Measurements from ENCODE around the gene CDH4.
"Not testable (repeated sequence)": the region's sequence is repeated elsewhere in the genome, so short reads cannot be mapped to it uniquely, and the experiment has no call there.

Gene CDH4

GRCh38 chr20:61840779-61841455, 588.9 kb downstream of the CDH4 start:
- no peak for DNase-seq

DNA sequence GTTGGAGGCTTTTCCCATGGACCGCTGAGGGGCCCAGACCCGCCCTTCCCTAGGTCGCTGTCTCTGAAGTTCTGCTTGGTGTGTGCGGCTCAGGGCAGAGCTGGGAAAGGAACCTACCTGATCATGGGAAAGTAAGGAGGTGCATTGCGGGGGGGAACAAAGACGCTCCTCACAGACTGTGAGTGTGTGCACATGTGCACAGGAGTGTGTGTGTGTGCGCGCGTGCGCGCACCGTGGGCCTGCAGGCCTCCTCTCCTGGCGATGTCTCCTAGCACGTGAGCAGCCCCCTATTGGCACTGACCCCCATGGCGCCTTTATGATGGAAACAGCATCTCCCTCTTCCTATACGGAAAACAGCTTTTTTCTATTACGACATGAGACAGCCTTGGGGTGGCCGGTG, 589.5 kb downstream of the CDH4 start:
- no peak for DNase-seq

- DNase-seq, result peak; percentile 15
These were observed 589.9 kb downstream of the CDH4 start for GRCh38 chr20:61841966-61842365.

DNA sequence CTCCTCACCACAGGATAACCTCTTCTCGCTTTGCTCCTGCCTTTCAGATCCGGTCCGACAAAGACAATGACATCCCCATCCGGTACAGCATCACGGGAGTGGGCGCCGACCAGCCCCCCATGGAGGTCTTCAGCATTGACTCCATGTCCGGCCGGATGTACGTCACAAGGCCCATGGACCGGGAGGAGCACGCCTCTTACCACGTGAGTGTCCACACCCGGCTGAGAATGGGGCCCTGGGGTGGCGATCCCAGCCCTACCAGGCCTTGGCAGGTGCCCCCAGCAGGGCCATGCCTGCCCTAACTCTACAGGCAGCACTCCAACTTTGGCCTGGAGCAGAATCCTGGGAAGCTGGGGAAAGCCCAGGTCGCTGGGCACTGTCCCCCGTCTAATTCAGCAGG, 592.6 kb downstream of the CDH4 start:
- no peak for DNase-seq

GRCh38 chr20:61845233-61845671, 593.2 kb downstream of the CDH4 start:
- DNase-seq, result no peak

GRCh38 chr20:61846074-61846473, 594.0 kb downstream of the CDH4 start:
- DNase-seq, result no peak

- no peak for DNase-seq
These were observed 594.8 kb downstream of the CDH4 start for GRCh38 chr20:61846741-61847419.

DNA sequence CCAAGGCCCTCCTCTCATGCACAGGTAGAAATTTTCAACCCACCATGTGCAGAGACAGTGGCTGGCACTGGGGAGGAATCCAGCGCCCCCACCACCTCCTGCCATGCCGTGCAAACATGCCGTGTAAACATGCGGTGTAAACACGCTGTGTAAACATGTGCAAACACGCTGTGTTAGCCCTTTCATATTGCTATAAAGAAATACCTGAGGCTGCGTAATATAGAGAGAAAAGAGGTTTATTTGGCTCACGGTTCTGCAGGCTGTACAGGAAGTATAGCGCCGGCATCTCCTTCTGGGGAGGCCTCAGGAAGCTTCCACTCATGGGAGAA, 595.3 kb downstream of the CDH4 start:
- no peak for DNase-seq

DNA sequence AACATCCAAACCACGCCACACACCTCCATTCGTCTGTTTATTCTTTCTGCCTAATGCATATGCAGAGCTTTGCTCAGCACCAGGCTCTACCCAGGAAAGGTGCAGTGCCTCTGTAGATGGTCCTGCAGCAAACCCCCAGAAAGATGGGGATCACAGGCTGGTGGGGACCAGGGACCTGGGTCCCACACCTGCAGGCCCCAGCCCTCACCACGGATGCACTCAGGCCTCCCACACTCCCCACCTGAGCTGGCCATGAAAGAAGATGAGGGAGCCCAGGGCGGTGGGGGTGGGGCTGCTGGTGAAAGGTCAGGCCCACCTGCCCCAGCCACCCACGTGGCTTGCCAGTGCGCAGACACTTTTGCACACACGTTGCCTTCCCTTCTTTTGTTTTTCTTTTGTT, 595.9 kb downstream of the CDH4 start:
- no peak for DNase-seq

DNA sequence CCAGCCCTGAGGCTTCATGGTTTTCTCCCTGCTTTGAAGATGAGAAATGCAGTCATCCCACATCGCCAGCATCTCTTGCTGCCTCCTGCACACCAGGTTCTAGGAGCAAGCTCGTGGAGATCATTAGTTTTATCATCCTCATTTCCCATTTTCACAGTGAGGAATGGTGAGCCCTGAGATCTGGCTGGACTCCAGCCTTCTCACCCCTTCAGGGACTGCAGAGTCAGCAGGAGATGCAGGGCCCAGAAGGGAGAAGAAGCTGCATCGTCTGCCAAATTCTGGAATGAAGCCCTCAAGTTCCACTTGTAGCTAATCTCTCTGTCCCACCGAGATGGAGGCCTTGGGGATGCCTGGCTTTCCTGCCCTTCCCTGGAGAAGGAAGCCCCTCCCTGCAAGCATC, 596.8 kb downstream of the CDH4 start:
- DNase-seq, result no peak

DNA sequence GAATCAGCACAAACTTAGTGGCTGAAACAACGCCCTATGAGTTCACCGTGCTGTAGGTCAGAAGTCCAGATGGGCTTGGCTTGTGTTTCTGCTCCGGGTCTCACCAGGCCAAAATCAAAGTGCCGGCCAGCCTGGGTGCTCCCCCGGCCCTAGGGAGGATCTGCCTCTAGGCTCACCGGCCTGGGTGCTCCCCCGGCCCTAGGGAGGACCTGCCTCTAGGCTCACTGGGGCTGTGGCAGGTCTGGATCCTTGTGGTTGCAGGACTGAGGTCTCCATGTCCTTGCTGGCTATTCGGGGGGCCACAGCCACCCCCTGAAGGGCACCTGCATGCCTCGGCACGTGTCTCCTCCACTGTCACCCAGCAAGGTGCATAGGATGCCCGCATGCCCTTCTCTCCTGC, 597.3 kb downstream of the CDH4 start:
- no peak for DNase-seq

- DNase-seq, result no peak
These were observed 597.8 kb downstream of the CDH4 start for GRCh38 chr20:61849822-61850221.

GRCh38 chr20:61850457-61850856, 598.4 kb downstream of the CDH4 start:
- no peak for DNase-seq

GRCh38 chr20:61850926-61851900, 599.2 kb downstream of the CDH4 start:
- no peak for DNase-seq

- no peak for DNase-seq
These were observed 600.4 kb downstream of the CDH4 start for GRCh38 chr20:61852268-61853072.

DNA sequence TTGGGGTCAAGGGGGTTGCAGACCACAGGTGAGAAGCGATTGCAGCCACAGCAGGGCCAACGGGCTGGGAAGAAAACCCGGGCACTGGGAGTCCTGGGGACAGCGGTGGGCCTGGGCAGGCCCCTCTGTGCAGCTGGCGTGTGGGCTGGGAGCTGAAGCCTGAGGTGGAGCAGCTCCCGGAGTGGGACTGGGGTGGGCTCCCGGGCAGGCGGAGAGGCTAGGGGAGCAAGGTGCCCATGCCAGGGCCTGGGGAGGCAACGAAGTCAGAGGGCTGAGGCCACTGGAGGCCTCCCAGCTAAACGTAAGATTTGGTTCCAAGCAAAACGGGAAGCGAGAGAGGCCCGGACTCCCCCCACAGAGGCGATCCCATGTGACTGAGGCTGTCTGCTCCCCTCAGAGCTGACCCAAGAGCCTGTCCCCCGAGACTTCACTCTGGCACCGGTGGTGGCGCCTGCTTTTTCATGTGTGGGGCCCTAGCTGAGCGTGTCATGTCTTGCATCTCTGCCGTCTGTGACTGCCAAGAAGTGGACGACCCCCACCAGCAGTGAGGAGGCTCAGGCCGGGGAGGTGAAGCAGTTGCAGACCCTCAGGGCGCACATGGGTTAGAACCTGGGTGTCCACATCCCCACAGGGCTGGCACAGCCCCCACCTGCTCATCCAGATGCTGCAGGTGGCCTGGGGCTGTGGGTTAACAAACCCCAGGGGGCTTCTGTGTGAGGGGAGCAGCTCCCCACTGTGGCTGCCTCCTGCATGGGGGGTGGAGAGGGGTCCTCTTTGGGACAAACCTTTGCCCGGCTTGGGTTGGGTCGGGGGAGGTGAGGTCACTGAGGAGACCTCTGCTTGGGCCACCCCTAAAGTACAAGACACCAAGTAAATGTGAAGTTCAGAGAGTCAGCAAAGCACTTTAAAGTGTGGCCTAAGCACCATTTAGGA, 601.3 kb downstream of the CDH4 start:
- no peak for DNase-seq

DNA sequence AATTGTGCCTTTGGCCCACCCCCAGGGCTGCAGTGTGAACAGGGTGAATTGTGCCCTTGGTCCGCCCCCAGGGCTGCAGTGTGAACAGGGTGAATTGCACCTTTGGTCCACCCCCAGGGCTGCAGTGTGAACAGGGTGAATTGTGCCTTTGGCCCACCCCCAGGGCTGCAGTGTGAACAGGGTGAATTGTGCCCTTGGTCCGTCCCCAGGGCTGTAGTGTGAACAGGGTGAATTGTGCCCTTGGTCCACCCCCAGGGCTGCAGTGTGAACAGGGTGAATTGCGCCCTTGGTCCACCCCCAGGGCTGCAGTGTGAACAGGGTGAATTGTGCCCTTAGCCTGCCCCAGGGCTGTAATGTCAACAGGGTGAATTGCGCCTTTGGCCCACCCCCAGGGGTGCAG, 602.5 kb downstream of the CDH4 start:
- DNase-seq, result not testable (repeated sequence)

DNA sequence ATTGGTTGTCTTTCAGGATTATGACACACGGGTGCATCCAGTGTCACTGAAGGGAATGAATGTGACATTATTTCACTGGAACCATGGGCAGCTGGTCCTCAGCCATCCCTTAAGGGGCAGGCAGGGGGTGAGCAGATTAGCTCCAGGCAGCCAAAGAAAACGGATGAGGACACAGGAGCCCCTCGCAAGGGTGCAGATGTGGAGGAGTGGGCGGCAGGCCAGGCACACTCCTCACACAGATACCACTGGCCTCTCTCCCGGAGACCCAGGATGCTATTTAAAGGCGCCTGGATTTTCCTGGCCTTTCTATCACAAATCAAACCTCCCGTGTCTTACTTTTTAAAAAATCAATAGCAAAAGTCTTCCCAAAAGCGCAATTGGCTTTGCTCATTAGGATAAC, 603.2 kb downstream of the CDH4 start:
- DNase-seq, result no peak

GRCh38 chr20:61856626-61857413, 604.8 kb downstream of the CDH4 start:
- DNase-seq, result no peak

GRCh38 chr20:61857414-61857775, 605.3 kb downstream of the CDH4 start:
- DNase-seq, result no peak

- DNase-seq, result no peak
These were observed 605.8 kb downstream of the CDH4 start for GRCh38 chr20:61857884-61858283.
